Upper lobe of left lung (tissue), 4 donors: ENCODE data around the gene SLC26A11.

Experiments
- CTCF ChIP-seq, 6 experiments: fragments of 450-650 bp in 4 of 6; fragments of 200-600 bp in 2 of 6; sonication (generic) in 2 of 6; IDR thresholded peaks; one replicate each; pipeline ENCODE4 v1.5.1; 2016 to 2019; ENCODE audit warnings: antibody characterized with exemption in 6 of 6
- POLR2AphosphoS5 ChIP-seq, 2 donors: sonication (generic); formaldehyde crosslinking; IDR thresholded peaks; one replicate each; pipeline ENCODE4 v1.5.1; 2017; ENCODE audit warnings: antibody characterized with exemption in 2 of 2

DNA sequence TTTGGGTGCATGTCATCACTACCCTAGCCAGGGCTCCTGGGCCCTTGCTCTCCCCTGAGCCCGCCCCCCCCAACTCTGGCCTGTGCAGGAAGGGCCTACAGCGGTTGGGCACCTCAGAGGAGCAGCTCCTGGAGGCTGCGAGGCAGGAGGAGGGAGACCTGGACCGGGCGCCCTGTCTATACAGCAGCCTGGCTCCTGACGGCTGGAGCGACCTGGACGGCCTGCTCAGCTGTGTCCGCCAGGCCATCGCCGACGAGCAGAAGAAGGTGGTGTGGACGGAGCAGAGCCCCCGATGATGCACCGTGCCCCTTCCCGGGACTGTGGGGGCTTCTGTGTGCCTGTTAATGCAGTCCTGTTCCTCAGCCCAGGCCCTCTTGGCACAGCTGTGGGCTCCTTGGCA lies 12.2 kb upstream of the SLC26A11 start:
- TF ChIP-seq CTCF (IDR thresholded peaks at IDR 0.05) = no peak
- no peak for TF ChIP-seq POLR2AphosphoS5 (IDR thresholded peaks at IDR 0.05)
